Measurements from ENCODE around the gene STIM1.

Gene STIM1

DNA sequence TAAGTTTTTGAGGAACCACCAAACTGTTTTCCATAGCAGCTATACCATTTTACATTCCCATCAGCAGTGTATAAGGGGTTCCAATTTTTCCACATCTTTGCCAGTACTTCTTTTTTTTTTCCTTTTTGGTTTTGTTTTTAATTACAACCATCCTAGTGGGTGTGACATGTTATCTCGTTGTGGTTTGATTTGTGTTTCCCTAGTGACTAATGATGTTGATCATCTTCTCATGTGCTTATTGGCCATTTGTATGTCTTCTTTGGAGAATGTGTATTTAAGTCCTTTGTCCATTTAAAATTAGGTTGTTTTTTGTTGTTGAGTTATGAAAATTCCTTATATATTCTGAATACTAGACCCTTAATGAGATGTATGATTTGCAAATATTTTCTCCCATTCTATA, 59.3 kb downstream of the STIM1 start:
- Histone ChIP-seq H3K9me3 (ENCODE audit: low read depth, low read length) (no peaks in the 10 kb centered on the region), H3K27ac (no peak overlapping the region), H3K9ac (ENCODE audit: insufficient read length) (no peak overlapping the region), H3K36me3 (ENCODE audit: insufficient read depth, low read length) (no peaks in the 10 kb centered on the region), H3K4me3 (no peak overlapping the region)
- TF ChIP-seq FOXP2 (optimal IDR thresholded peaks at IDR 0.05; ENCODE audit: control extremely low read depth, extremely low read length, insufficient read depth) = no peak
- TF ChIP-seq EZH2 (IDR thresholded peaks at IDR 0.05) = no peak
- no peak for TF ChIP-seq POLR2AphosphoS5 (IDR thresholded peaks at IDR 0.05; ENCODE audit: borderline replicate concordance, low read depth, low read length)
- DNase-seq (ENCODE audit: low read depth, low spot score) = no peak

DNA sequence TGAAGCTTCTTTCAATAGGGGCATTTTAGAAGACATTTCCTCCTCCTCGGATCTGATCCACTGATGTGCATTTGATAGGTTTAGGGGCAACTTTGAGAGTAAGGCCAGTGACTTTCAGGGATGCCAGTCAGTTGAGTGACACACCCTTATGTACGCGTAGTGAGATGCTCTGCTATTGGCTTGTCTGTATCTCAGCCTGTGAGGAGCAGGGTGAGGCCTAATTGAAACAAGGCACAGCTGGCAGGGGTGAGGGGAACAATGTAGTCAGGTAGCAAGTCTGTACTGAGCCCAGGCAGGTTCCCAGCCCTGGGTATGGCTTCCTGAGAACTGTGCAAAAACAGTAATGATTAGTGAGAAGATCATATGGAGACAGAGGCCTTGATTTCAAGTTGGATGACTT, 61.5 kb downstream of the STIM1 start:
- Histone ChIP-seq H3K9me3 (ENCODE audit: low read depth, low read length) (peaks cover 5% of the 10 kb centered on the region; the same call in 1 of the 2 replicates), H3K36me3 (ENCODE audit: insufficient read depth, low read length) (no peaks in the 10 kb centered on the region), H3K4me3 (no peak overlapping the region), H3K27ac (no peak overlapping the region), H3K9ac (ENCODE audit: insufficient read length) (no peak overlapping the region)
- DNase-seq (ENCODE audit: low read depth, low spot score) = no peak
- TF ChIP-seq EZH2 (IDR thresholded peaks at IDR 0.05) = no peak
- no peak for TF ChIP-seq POLR2AphosphoS5 (IDR thresholded peaks at IDR 0.05; ENCODE audit: borderline replicate concordance, low read depth, low read length)
- no peak for TF ChIP-seq FOXP2 (optimal IDR thresholded peaks at IDR 0.05; ENCODE audit: control extremely low read depth, extremely low read length, insufficient read depth)

DNA sequence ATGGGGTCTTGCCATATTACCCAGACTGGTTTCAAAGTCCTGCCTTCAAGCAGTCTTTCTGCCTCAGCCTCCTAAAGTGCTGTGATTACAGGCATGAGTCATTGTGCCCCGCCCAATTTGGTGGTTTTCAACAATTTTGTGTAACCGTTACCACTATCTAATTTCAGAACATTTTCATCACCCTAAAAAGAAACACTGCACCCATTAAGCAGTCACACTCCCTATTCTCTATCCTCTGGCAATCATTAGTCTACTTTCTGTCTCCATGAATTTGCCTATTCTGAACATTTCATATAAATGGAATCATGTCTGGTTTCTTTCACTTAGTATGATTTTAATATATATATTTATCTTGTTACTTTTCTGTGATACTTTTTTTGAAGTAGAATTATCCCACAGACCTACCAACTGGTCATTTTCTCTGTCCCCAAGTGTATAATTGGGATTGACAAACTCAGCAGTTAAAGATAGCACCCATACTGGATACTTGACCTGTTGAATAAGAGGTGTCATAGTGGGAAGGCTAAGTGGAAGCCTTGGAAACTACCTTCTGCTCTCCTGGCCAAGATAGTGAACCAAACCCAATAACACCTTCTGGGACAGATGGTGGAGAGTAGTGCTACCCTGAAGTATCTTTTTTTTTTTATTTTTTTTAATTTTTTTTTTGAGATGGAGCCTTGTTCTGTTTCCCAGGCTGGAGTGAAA, 64.8 kb downstream of the STIM1 start:
- Histone ChIP-seq H3K9me3 (ENCODE audit: low read depth, low read length) (peaks cover 6% of the 10 kb centered on the region; the same call in 1 of the 2 replicates), H3K9ac (ENCODE audit: insufficient read length) (no peak overlapping the region), H3K36me3 (ENCODE audit: insufficient read depth, low read length) (no peaks in the 10 kb centered on the region), H3K4me3 (no peak overlapping the region), H3K27ac (no peak overlapping the region)
- TF ChIP-seq POLR2AphosphoS5 (IDR thresholded peaks at IDR 0.05; ENCODE audit: borderline replicate concordance, low read depth, low read length) (no peak), EZH2 (IDR thresholded peaks at IDR 0.05) (no peak), FOXP2 (optimal IDR thresholded peaks at IDR 0.05; ENCODE audit: control extremely low read depth, extremely low read length, insufficient read depth) (no peak)
- no peak for DNase-seq (ENCODE audit: low read depth, low spot score)

DNA sequence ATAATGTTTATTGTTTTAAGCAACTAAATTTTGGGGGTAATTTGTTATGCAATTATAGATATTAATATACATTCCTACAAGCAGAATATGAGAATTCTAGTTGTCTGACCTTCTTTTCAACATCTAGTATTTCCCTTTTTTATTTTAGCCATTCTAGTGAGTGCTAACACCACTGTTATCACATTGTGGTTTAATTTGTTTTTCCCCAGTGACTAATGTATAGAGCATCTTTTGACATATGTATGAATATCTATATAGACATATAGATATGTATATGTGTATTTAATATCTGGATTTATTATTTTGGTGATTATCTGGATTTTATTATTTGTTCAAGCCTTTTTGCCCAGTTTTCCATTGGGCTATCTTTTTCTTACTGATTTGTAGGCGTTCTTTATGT, 66.6 kb downstream of the STIM1 start:
- Histone ChIP-seq H3K9me3 (ENCODE audit: low read depth, low read length) (peaks cover 6% of the 10 kb centered on the region; the same call in 1 of the 2 replicates), H3K27ac (no peak overlapping the region), H3K4me3 (no peak overlapping the region), H3K9ac (ENCODE audit: insufficient read length) (no peak overlapping the region), H3K36me3 (ENCODE audit: insufficient read depth, low read length) (no peaks in the 10 kb centered on the region)
- TF ChIP-seq FOXP2 (optimal IDR thresholded peaks at IDR 0.05; ENCODE audit: control extremely low read depth, extremely low read length, insufficient read depth) (no peak), POLR2AphosphoS5 (IDR thresholded peaks at IDR 0.05; ENCODE audit: borderline replicate concordance, low read depth, low read length) (no peak), EZH2 (IDR thresholded peaks at IDR 0.05) (no peak)
- DNase-seq (ENCODE audit: low read depth, low spot score) = no peak

DNA sequence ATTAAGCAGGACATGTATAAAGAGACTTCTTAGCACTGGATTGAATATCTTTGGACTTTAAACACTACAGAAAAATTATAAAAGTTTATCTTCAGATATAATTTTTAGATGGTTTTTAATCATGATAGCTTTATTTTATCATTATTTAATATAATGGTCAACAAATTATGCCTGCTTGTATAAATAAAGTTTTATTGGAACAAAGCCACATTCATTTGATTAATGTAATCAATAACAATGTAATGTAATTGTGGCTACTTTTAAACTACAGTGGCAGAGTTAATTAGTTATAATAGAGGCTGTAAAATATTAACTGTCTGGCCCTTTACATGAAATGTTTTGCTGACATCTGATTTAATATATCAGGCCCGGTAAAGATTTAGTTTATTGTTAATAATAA, 70.0 kb downstream of the STIM1 start:
- H3K9me3 ChIP-seq (ENCODE audit: low read depth, low read length) = peaks cover 6% of the 10 kb centered on the region; the same call in 1 of the 2 replicates
- DNase-seq (ENCODE audit: low read depth, low spot score) = no peak

DNA sequence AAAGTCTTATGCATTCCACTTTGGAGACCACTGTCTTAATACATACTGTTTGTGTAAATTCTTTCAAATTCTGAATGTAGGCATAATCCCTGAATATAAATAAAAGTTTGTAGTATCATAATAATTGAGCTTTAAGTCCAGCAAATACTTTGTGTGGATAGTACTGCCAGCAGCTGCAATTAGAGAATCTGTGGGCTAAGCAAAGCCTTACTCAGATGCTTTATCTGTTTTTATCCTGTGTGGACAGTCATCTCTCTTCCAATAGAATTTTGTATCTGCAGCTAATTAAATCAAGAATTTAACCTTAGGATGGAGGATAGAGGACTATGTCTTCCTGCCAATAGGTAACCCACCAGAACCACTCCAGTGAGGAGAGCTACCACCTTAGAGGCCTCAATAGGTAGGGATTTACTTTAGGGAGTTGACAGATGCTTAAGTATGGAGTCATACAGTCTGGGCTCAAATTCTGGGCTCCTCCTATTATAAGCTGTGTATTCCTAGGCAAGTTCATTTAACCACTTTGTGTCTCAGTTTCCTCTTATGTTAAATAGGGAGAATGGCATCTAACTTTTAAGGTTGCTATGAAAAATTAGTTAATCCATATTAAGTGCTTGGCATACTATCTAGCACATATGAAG, 71.1 kb downstream of the STIM1 start:
- H3K27ac ChIP-seq = no peak overlapping the region
- no peak for DNase-seq (ENCODE audit: low read depth, low spot score)
- TF ChIP-seq FOXP2 (optimal IDR thresholded peaks at IDR 0.05; ENCODE audit: control extremely low read depth, extremely low read length, insufficient read depth) (no peak), POLR2AphosphoS5 (IDR thresholded peaks at IDR 0.05; ENCODE audit: borderline replicate concordance, low read depth, low read length) (no peak), EZH2 (IDR thresholded peaks at IDR 0.05) (no peak)
- no peak overlapping the region for H3K9ac ChIP-seq (ENCODE audit: insufficient read length)
- peaks cover 5% of the 10 kb centered on the region; the same call in 1 of the 2 replicates for H3K9me3 ChIP-seq (ENCODE audit: low read depth, low read length)
- H3K4me3 ChIP-seq = no peak overlapping the region
- H3K36me3 ChIP-seq (ENCODE audit: insufficient read depth, low read length) = no peaks in the 10 kb centered on the region

More for the DNA sequence above, 70.0 kb downstream of the STIM1 start:
- TF ChIP-seq EZH2 (IDR thresholded peaks at IDR 0.05) = no peak
- no peak for TF ChIP-seq FOXP2 (optimal IDR thresholded peaks at IDR 0.05; ENCODE audit: control extremely low read depth, extremely low read length, insufficient read depth)
- no peak for TF ChIP-seq POLR2AphosphoS5 (IDR thresholded peaks at IDR 0.05; ENCODE audit: borderline replicate concordance, low read depth, low read length)
- no peak overlapping the region for H3K9ac ChIP-seq (ENCODE audit: insufficient read length)
- no peak overlapping the region for H3K27ac ChIP-seq
- no peaks in the 10 kb centered on the region for H3K36me3 ChIP-seq (ENCODE audit: insufficient read depth, low read length)
- H3K4me3 ChIP-seq = no peak overlapping the region

DNA sequence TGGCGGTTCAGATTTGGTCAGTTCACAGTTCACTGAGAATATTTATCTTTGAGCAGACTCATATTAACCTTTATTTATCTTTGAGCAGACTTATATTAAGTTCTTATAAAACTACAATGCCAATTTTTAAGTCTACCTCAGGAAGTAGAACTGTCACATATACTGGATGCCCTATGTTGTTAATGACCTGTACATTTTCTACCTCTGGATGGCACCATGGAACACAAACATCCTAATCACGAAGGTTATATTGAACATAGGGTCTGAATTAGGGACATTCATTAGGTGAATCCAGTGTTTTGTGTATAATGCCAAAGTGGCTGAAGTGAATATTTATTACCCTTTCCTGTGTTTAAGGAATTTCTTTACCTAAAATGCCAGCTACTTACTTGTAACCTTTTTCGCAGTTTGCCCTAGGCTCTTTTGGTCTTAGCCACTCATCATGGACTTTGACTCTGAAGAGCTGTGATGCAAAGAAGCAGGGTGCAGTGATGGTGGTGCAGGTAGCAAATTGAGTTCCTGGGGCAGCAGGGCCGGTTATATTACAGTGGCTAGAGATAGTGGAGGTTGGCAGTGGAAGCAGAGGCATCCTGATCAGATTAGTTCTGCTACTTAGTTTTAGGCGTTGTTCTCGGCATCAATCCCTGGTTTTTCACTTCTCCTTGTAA, 71.8 kb downstream of the STIM1 start:
- Histone ChIP-seq H3K36me3 (ENCODE audit: insufficient read depth, low read length) (no peaks in the 10 kb centered on the region), H3K4me3 (no peak overlapping the region), H3K27ac (no peak overlapping the region), H3K9me3 (ENCODE audit: low read depth, low read length) (no peaks in the 10 kb centered on the region), H3K9ac (ENCODE audit: insufficient read length) (no peak overlapping the region)
- TF ChIP-seq FOXP2 (optimal IDR thresholded peaks at IDR 0.05; ENCODE audit: control extremely low read depth, extremely low read length, insufficient read depth) (no peak), EZH2 (IDR thresholded peaks at IDR 0.05) (no peak), POLR2AphosphoS5 (IDR thresholded peaks at IDR 0.05; ENCODE audit: borderline replicate concordance, low read depth, low read length) (no peak)
- DNase-seq (ENCODE audit: low read depth, low spot score) = no peak

DNA sequence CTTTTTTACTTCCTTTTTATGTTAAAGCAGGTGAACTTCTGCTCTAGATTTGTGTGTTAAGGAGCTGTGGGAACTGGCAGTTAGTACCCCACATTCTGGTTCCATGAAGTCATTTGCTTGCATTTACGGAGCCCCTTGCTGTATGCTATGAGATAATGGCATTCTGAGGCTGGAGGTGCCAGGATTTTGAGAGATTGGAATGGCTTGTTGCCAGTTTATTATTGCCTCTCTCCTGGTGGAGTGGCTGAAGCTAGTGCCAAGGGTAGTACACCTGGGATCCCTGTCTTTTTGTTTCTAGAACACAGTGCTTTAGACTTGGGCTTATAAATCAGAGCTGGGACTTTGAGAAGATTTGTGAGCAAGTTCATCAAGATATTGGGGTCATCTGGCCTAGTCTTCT, 73.8 kb downstream of the STIM1 start:
- Histone ChIP-seq H3K9ac (ENCODE audit: insufficient read length) (no peak overlapping the region), H3K4me3 (no peak overlapping the region), H3K36me3 (ENCODE audit: insufficient read depth, low read length) (no peaks in the 10 kb centered on the region), H3K27ac (no peak overlapping the region), H3K9me3 (ENCODE audit: low read depth, low read length) (no peaks in the 10 kb centered on the region)
- TF ChIP-seq EZH2 (IDR thresholded peaks at IDR 0.05) (no peak), POLR2AphosphoS5 (IDR thresholded peaks at IDR 0.05; ENCODE audit: borderline replicate concordance, low read depth, low read length) (no peak), FOXP2 (optimal IDR thresholded peaks at IDR 0.05; ENCODE audit: control extremely low read depth, extremely low read length, insufficient read depth) (no peak)
- no peak for DNase-seq (ENCODE audit: low read depth, low spot score)
